ENCODE data around the gene DNAJC1.

DNAJC1 gene

GRCh38 chr10:21959998-21960397 is 43.5 kb downstream of the DNAJC1 start:
- no peak for DNase-seq (ENCODE audit: low read depth)

GRCh38 chr10:21954690-21955089 is 48.8 kb downstream of the DNAJC1 start:
- DNase-seq (ENCODE audit: low read depth), result no peak

GRCh38 chr10:21954132-21954531 is 49.4 kb downstream of the DNAJC1 start:
- no peak for DNase-seq (ENCODE audit: low read depth)

GRCh38 chr10:21953585-21954057 is 49.9 kb downstream of the DNAJC1 start:
- no peak for DNase-seq (ENCODE audit: low read depth)

- no peak for DNase-seq (ENCODE audit: low read depth)
Observed at GRCh38 chr10:21950566-21950965, 53.0 kb downstream of the DNAJC1 start.

GRCh38 chr10:21946946-21947345 is 56.6 kb downstream of the DNAJC1 start:
- no peak for DNase-seq (ENCODE audit: low read depth)

GRCh38 chr10:21944727-21945386 is 58.7 kb downstream of the DNAJC1 start:
- DNase-seq (ENCODE audit: low read depth), result no peak

GRCh38 chr10:21943633-21944265 is 59.8 kb downstream of the DNAJC1 start:
- no peak for DNase-seq (ENCODE audit: low read depth)

GRCh38 chr10:21935439-21936023 is 68.0 kb downstream of the DNAJC1 start:
- DNase-seq (ENCODE audit: low read depth), result no peak

- DNase-seq (ENCODE audit: low read depth), result no peak
Observed at GRCh38 chr10:21934307-21934706, 69.2 kb downstream of the DNAJC1 start.

GRCh38 chr10:21929070-21929469 is 74.5 kb downstream of the DNAJC1 start:
- DNase-seq (ENCODE audit: low read depth), result no peak

GRCh38 chr10:21927631-21928353 is 75.7 kb downstream of the DNAJC1 start:
- DNase-seq (ENCODE audit: low read depth), result no peak

GRCh38 chr10:21926949-21927348 is 76.6 kb downstream of the DNAJC1 start:
- DNase-seq (ENCODE audit: low read depth), result no peak

- no peak for DNase-seq (ENCODE audit: low read depth)
Observed at GRCh38 chr10:21926358-21926925, 77.1 kb downstream of the DNAJC1 start.

- no peak for DNase-seq (ENCODE audit: low read depth)
Observed at GRCh38 chr10:21925851-21926250, 77.7 kb downstream of the DNAJC1 start.

GRCh38 chr10:21924511-21924910 is 79.0 kb downstream of the DNAJC1 start:
- DNase-seq (ENCODE audit: low read depth), result no peak

- no peak for DNase-seq (ENCODE audit: low read depth)
Observed at GRCh38 chr10:21920633-21921032, 82.9 kb downstream of the DNAJC1 start.

- no peak for DNase-seq (ENCODE audit: low read depth)
Observed at GRCh38 chr10:21919906-21920305, 83.6 kb downstream of the DNAJC1 start.

GRCh38 chr10:21919117-21919516 is 84.4 kb downstream of the DNAJC1 start:
- no peak for DNase-seq (ENCODE audit: low read depth)

- no peak for DNase-seq (ENCODE audit: low read depth)
Observed at GRCh38 chr10:21912625-21913024, 90.9 kb downstream of the DNAJC1 start.

GRCh38 chr10:21910798-21911197 is 92.7 kb downstream of the DNAJC1 start:
- DNase-seq (ENCODE audit: low read depth), result no peak

- DNase-seq (ENCODE audit: low read depth), result no peak
Observed at GRCh38 chr10:21907436-21907835, 96.1 kb downstream of the DNAJC1 start.

All from stimulated activated CD8-positive, alpha-beta memory T cell treated with anti-CD3 and anti-CD28 coated beads, Interleukin-4, amount 100 ng/mL, for 24 hours (primary cell).